Liver (tissue), 3 donors: ENCODE measurements around the gene PARD3.

Experiments
- ATF3 ChIP-seq: IDR thresholded peaks from 2 replicates; pipeline ENCODE4 v1.6.1; 2016; ENCODE audit warnings: antibody characterized with exemption
- CTCF ChIP-seq: fragments of 150-350 bp; IDR thresholded peaks from 2 replicates; pipeline ENCODE4 v1.5.1; 2017; ENCODE audit warnings: improper control_type of control experiment, low read depth, low read length; ENCODE audit not compliant: missing input control
- EGR1 ChIP-seq, 2 donors: IDR thresholded peaks; 2 replicates each; pipeline ENCODE4 v1.6.1; 2016 to 2018; ENCODE audit warnings: antibody characterized with exemption in 2 of 2, low read depth in 2 of 2
- FOXA1 ChIP-seq: IDR thresholded peaks from 2 replicates; pipeline ENCODE4 v1.6.1; 2016; ENCODE audit warnings: antibody characterized with exemption
- GABPA ChIP-seq, 2 donors: IDR thresholded peaks in 1 of 2; conservative IDR thresholded peaks in 1 of 2; 2 replicates each; pipeline ENCODE4 v1.6.1; 2016; ENCODE audit warnings: antibody characterized with exemption in 2 of 2, mild to moderate bottlenecking in 1 of 2, moderate library complexity in 1 of 2
- MAX ChIP-seq: IDR thresholded peaks from 2 replicates; pipeline ENCODE4 v1.6.1; 2016; ENCODE audit warnings: antibody characterized with exemption
- NR2F2 ChIP-seq: IDR thresholded peaks from 2 replicates; pipeline ENCODE4 v1.6.1; 2016; ENCODE audit warnings: antibody characterized with exemption
- REST ChIP-seq: IDR thresholded peaks from 2 replicates; pipeline ENCODE4 v1.6.1; 2016; ENCODE audit warnings: antibody characterized with exemption, mild to moderate bottlenecking
- RXRA ChIP-seq, 2 donors: IDR thresholded peaks; 2 replicates each; pipeline ENCODE4 v1.6.1; 2017 to 2018; ENCODE audit warnings: antibody characterized with exemption in 2 of 2, mild to moderate bottlenecking in 1 of 2
- TAF1 ChIP-seq: conservative IDR thresholded peaks from 2 replicates; pipeline ENCODE4 v1.6.1; 2016; ENCODE audit warnings: antibody characterized with exemption, mild to moderate bottlenecking
- YY1 ChIP-seq: IDR thresholded peaks from 2 replicates; pipeline ENCODE4 v1.6.1; 2016; ENCODE audit warnings: antibody characterized with exemption, mild to moderate bottlenecking
- ZBTB33 ChIP-seq: IDR thresholded peaks from 2 replicates; pipeline ENCODE4 v1.6.1; 2016; ENCODE audit warnings: antibody characterized with exemption
- donor health status: healthy.
- donor health status: healthy.

- no peak for TF ChIP-seq CTCF
- no peak for TF ChIP-seq FOXA1
- no peak for TF ChIP-seq GABPA (IDR thresholded peaks at IDR 0.05 in 1 of 2, conservative IDR thresholded peaks at IDR 0.05 in 1 of 2)
- TF ChIP-seq TAF1: no peak
- no peak for TF ChIP-seq MAX
- no peak for TF ChIP-seq YY1
- TF ChIP-seq NR2F2: no peak
- TF ChIP-seq ZBTB33: no peak
- no peak for TF ChIP-seq RXRA (IDR thresholded peaks at IDR 0.05)
- no peak for TF ChIP-seq EGR1 (IDR thresholded peaks at IDR 0.05; ENCODE audit: low read depth in 2 of 2)
- TF ChIP-seq REST: no peak
- no peak for TF ChIP-seq ATF3
These were observed 329.1 kb downstream of the PARD3 start for GRCh38 chr10:34486008-34486407.
